A549 (cell line): ENCODE measurements around the gene IL1B. TPM values are rescaled to one million over a fixed set of nuclear protein-coding genes. Genes with fewer than 3 reads are reported as not detected.

ENCODE experiments used
- ATAC-seq, 2 experiments: fragments of 200-7000 bp in 1 of 2; fragments of >200 bp in 1 of 2; cut with Nextera tagmentation in 1 of 2; cut with Tn5 transposase in 1 of 2; 3 replicates each; pipeline versions ENCODE4 v1.8.0 to v1.9.1; 2018 to 2020; ENCODE audit warnings: mild to moderate bottlenecking in 1 of 2, moderate library complexity in 1 of 2
- CTCF ChIA-PET: fragments of 300-600 bp; sonication (Branson Sonifier 250); formaldehyde crosslinking; extraction: SDS; loops from one replicate; lab custom pipeline; 2021; ENCODE audit warnings: antibody characterized with exemption, inconsistent platforms; lab: Yijun Ruan, JAX
- POLR2A ChIA-PET: fragments of 350-600 bp; formaldehyde crosslinking; extraction: SDS; loops from one replicate; lab custom pipeline; 2021; ENCODE audit warnings: antibody characterized with exemption, inconsistent platforms; lab: Yijun Ruan, JAX
- DNase-seq, 2 experiments: peaks; one replicate each; pipeline versions ENCODE4 v3.0.0 to v3.0.0-alpha.2; 2011 to 2016; ENCODE audit warnings: low read depth in 1 of 2, low spot score in 1 of 2
- FAIRE-seq: peaks from 2 replicates; lab custom pipeline; 2011; peaks lifted over from hg19 to GRCh38; lab: Jason Lieb, UNC
- H3K27ac ChIP-seq, 2 experiments: fragments of >200 bp; sonication (Bioruptor Twin); formaldehyde crosslinking; 3 replicates each; pipeline ENCODE4 v1.5.1; 2016 to 2017
- H3K4me1 ChIP-seq: fragments of >200 bp; sonication (Bioruptor Twin); formaldehyde crosslinking; 3 replicates; pipeline ENCODE4 v1.6.1; 2016
- H3K4me2 ChIP-seq: fragments of >200 bp; sonication (Bioruptor Twin); formaldehyde crosslinking; 3 replicates; pipeline ENCODE4 v1.6.1; 2016
- H3K4me3 ChIP-seq: fragments of >200 bp; sonication (Bioruptor Twin); formaldehyde crosslinking; 3 replicates; pipeline ENCODE4 v1.5.1; 2016
- H3K9me3 ChIP-seq: fragments of >200 bp; sonication (Bioruptor Twin); formaldehyde crosslinking; 3 replicates; pipeline ENCODE4 v1.6.1; 2016
- ATOH8 ChIP-seq: fragments of 250-450 bp; sonication (Bioruptor Pico); IDR thresholded peaks from 2 replicates; pipeline ENCODE4 v1.5.0; 2020; ENCODE audit warnings: low read depth, mild to moderate bottlenecking, moderate library complexity
- BCL3 ChIP-seq: fragments of >200 bp; sonication (Bioruptor Twin); formaldehyde crosslinking; IDR thresholded peaks from 3 replicates; pipeline ENCODE4 v1.6.1; 2016
- CBX8 ChIP-seq: fragments of 200-600 bp; sonication (generic); IDR thresholded peaks from 2 replicates; pipeline ENCODE4 v1.6.1; 2016
- CHD4 ChIP-seq: fragments of 200-600 bp; sonication (generic); IDR thresholded peaks from 2 replicates; pipeline ENCODE4 v1.6.1; 2016; ENCODE audit warnings: antibody characterized with exemption, mild to moderate bottlenecking, borderline replicate concordance
- EHF ChIP-seq: fragments of 250-450 bp; sonication (Bioruptor Pico); IDR thresholded peaks from 2 replicates; pipeline ENCODE4 v1.5.0; 2020; ENCODE audit warnings: mild to moderate bottlenecking
- EP300 ChIP-seq, 2 experiments: fragments of >200 bp; sonication (Bioruptor Twin); formaldehyde crosslinking; IDR thresholded peaks; 2 replicates in 1 of 2; 3 replicates in 1 of 2; pipeline ENCODE4 v1.6.1; 2016 to 2017
- ESRRA ChIP-seq: fragments of 150-350 bp; IDR thresholded peaks from 2 replicates; pipeline ENCODE4 v1.6.1; 2014; ENCODE audit warnings: mild to moderate bottlenecking, low read length, borderline replicate concordance
- FOSB ChIP-seq: fragments of 250-450 bp; sonication (Bioruptor Pico); IDR thresholded peaks from 2 replicates; pipeline ENCODE4 v1.5.0; 2020; ENCODE audit warnings: mild to moderate bottlenecking, moderate library complexity
- HDAC2 ChIP-seq: fragments of 200-600 bp; sonication (generic); IDR thresholded peaks from 2 replicates; pipeline ENCODE4 v1.6.1; 2016
- HES2 ChIP-seq: fragments of >200 bp; sonication (Bioruptor Twin); formaldehyde crosslinking; IDR thresholded peaks from 2 replicates; pipeline ENCODE4 v1.6.1; 2016
- HOXB13 ChIP-seq: fragments of 250-450 bp; sonication (Bioruptor Pico); IDR thresholded peaks from 2 replicates; pipeline ENCODE4 v1.5.0; 2020; ENCODE audit warnings: low read depth, mild to moderate bottlenecking, moderate library complexity
- HOXB5 ChIP-seq: fragments of 250-450 bp; sonication (Bioruptor Pico); IDR thresholded peaks from 2 replicates; pipeline ENCODE4 v1.5.0; 2020; ENCODE audit warnings: mild to moderate bottlenecking, moderate library complexity
- JUN ChIP-seq, 2 experiments: fragments of >200 bp; sonication (Bioruptor Twin); formaldehyde crosslinking; IDR thresholded peaks; 2 replicates in 1 of 2; 3 replicates in 1 of 2; pipeline ENCODE4 v1.6.1; 2016 to 2017
- JUNB ChIP-seq: fragments of >200 bp; sonication (Bioruptor Twin); formaldehyde crosslinking; IDR thresholded peaks from 2 replicates; pipeline ENCODE4 v1.6.1; 2016
- KDM1A ChIP-seq: fragments of 200-600 bp; sonication (generic); IDR thresholded peaks from 2 replicates; pipeline ENCODE4 v1.6.1; 2016; ENCODE audit warnings: low read depth, mild to moderate bottlenecking
- KDM5A ChIP-seq: fragments of 200-600 bp; sonication (generic); IDR thresholded peaks from 2 replicates; pipeline ENCODE4 v1.6.1; 2016; ENCODE audit warnings: antibody characterized with exemption, mild to moderate bottlenecking
- NR3C1 ChIP-seq: fragments of >200 bp; sonication (Bioruptor Twin); formaldehyde crosslinking; IDR thresholded peaks from 3 replicates; pipeline ENCODE4 v1.6.1; 2017
- PBX3 ChIP-seq: IDR thresholded peaks from 2 replicates; pipeline ENCODE4 v1.6.1; 2012
- RCOR1 ChIP-seq: fragments of 150-350 bp; IDR thresholded peaks from 2 replicates; pipeline ENCODE4 v1.6.1; 2014; ENCODE audit warnings: antibody characterized with exemption, low read length, low read depth
- RNF2 ChIP-seq: fragments of 200-600 bp; sonication (generic); IDR thresholded peaks from 2 replicates; pipeline ENCODE4 v1.6.1; 2016; ENCODE audit warnings: low read depth, mild to moderate bottlenecking, antibody characterized with exemption, moderate library complexity, borderline replicate concordance
- SMC3 ChIP-seq: fragments of >200 bp; sonication (Bioruptor Twin); formaldehyde crosslinking; IDR thresholded peaks from 3 replicates; pipeline ENCODE4 v1.6.1; 2018; ENCODE audit warnings: inconsistent platforms
- ZFP36 ChIP-seq: fragments of 450-650 bp; IDR thresholded peaks from 2 replicates; pipeline ENCODE4 v1.6.1; 2014; ENCODE audit warnings: borderline replicate concordance; ENCODE audit not compliant: partially characterized antibody
- WGBS: methylation state at CpG from one replicate; pipeline ENCODE4 v1.1.6; 2017; ENCODE audit errors: missing lambda C conversion rate; 5-methylcytosine and 5-hydroxymethylcytosine counted together
- polyA plus RNA-seq, 4 experiments: library from polyadenylated mRNA; depleted of rRNA in 3 of 4; stranded (reverse); fragments of >200 nt; fragmentation: RNase III in 1 of 4; extraction: RNeasy Plus Mini Kit Qiagen cat#74134 plus additional on column Dnase treatment in 1 of 4; gene quantifications; 2 replicates in 3 of 4; 3 replicates in 1 of 4; pipeline ENCODE4 v1.2.3, GENCODE V29; 2011 to 2017

IL1B gene
- polyA plus RNA-seq, 2 of the 4 experiments (the other 2 are of a cell fraction), result 0.54 to 0.70 TPM

GRCh38 chr2:112817082-112817689, 19.4 kb downstream of the IL1B start (continued):
- TF ChIP-seq HES2 (no peak), NR3C1 (no peak), SMC3 (no peak), HDAC2 (no peak), JUN (IDR thresholded peaks at IDR 0.05) (no peak), RNF2 (no peak), CHD4 (no peak), ZFP36 (no peak)
- TF ChIP-seq, all 56 proteins: peak for 0

GRCh38 chr2:112814278-112814677, 22.3 kb downstream of the IL1B start:
- no peaks in the 10 kb centered on the region for H3K9me3 ChIP-seq
- CTCF ChIA-PET, result interaction anchor here (0.5 to 1.6 kb wide), 2 partner anchors 18 to 65 kb away, joined by 3 to 4 read pairs; no protein-coding TSS in a partner anchor
- TF ChIP-seq RCOR1 (no peak), ATOH8 (CRISPR knock-in tag) (no peak), CBX8 (no peak), JUN (IDR thresholded peaks at IDR 0.05) (no peak), FOSB (CRISPR knock-in tag) (no peak), ESRRA (no peak), HES2 (no peak), JUNB (no peak), ZFP36 (no peak), BCL3 (no peak), PBX3 (no peak), EHF (CRISPR knock-in tag) (no peak), EP300 (IDR thresholded peaks at IDR 0.05) (no peak), KDM1A (no peak), HOXB5 (CRISPR knock-in tag) (no peak), KDM5A (no peak), HOXB13 (CRISPR knock-in tag) (no peak)
- DNase-seq (no peak), ATAC-seq (peak; percentile 50 to 72; a peak in 4 of 6 replicates), FAIRE-seq (no peak)
- H3K4me1 ChIP-seq, result peaks cover 26% of the 10 kb centered on the region
- H3K4me3 ChIP-seq, result no peak overlapping the region
- H3K27ac ChIP-seq, result peak overlapping the region in 1 of 2 experiments; percentile 27; a peak in 1 of 6 replicates
- H3K4me2 ChIP-seq, result no peak overlapping the region
- WGBS, result 30% methylated on average over 2 of the region's 2 CpGs
- POLR2A ChIA-PET, result no interaction called here
